H1 (cell line): Measurements from ENCODE around the gene WDR53. TPM values are rescaled to one million over a fixed set of nuclear protein-coding genes. Genes with fewer than 3 reads are reported as not detected.

Experiments used
- CTCF ChIA-PET: fragments of 300-600 bp; sonication (Branson Sonifier 250); formaldehyde crosslinking; loops from one replicate; lab custom pipeline; 2021; ENCODE audit not compliant: partially characterized antibody; lab: Charles Lee
- POLR2A ChIA-PET: fragments of 300-600 bp; sonication (Branson Sonifier 250); formaldehyde crosslinking; loops from one replicate; lab custom pipeline; 2021; ENCODE audit warnings: inconsistent platforms; ENCODE audit not compliant: partially characterized antibody; lab: Charles Lee
- DNase-seq, 2 experiments: peaks; one replicate each; pipeline versions ENCODE4 v3.0.0 to v3.0.0-alpha.2; 2010 to 2022; ENCODE audit warnings: low spot score in 2 of 2, low read depth in 1 of 2, mixed read lengths in 1 of 2
- FAIRE-seq: peaks from 2 replicates; lab custom pipeline; 2011; peaks lifted over from hg19 to GRCh38; lab: Jason Lieb, UNC
- H2AFZ ChIP-seq: 2 replicates; pipeline ENCODE4 v1.8.1; 2012; ENCODE audit warnings: low read length, inconsistent platforms
- H2AK5ac ChIP-seq: 2 replicates; pipeline ENCODE4 v1.6.1; 2013; ENCODE audit warnings: low read depth, low read length
- H2BK120ac ChIP-seq: replicated peaks from 2 replicates; pipeline ENCODE3; 2013; ENCODE audit warnings: low read depth, low read length, inconsistent platforms
- H2BK12ac ChIP-seq: 2 replicates; pipeline ENCODE4 v1.6.1; 2013; ENCODE audit warnings: low read depth, low read length
- H2BK15ac ChIP-seq: 2 replicates; pipeline ENCODE4 v1.6.1; 2013; ENCODE audit warnings: low read length
- H2BK20ac ChIP-seq: 2 replicates; pipeline ENCODE4 v1.6.1; 2013; ENCODE audit warnings: low read length
- H2BK5ac ChIP-seq: 2 replicates; pipeline ENCODE4 v1.6.1; 2013; ENCODE audit warnings: low read depth, low read length
- H3K14ac ChIP-seq: 2 replicates; pipeline ENCODE4 v1.6.1; 2013; ENCODE audit warnings: inconsistent platforms; ENCODE audit not compliant: insufficient read length
- H3K18ac ChIP-seq: 2 replicates; pipeline ENCODE4 v1.6.1; 2013; ENCODE audit warnings: low read length; ENCODE audit errors: extremely low read depth
- H3K23ac ChIP-seq: 2 replicates; pipeline ENCODE4 v1.6.1; 2013; ENCODE audit warnings: inconsistent platforms; ENCODE audit not compliant: insufficient read length
- H3K23me2 ChIP-seq: 2 replicates; pipeline ENCODE4 v1.6.1; 2013; ENCODE audit warnings: low read depth, low read length
- H3K27ac ChIP-seq: 2 replicates; pipeline ENCODE4 v1.6.1; 2011; ENCODE audit warnings: low read depth, low read length, inconsistent platforms
- H3K27me3 ChIP-seq, 4 experiments: replicated peaks in 1 of 4; 1 replicate in 1 of 4; 2 replicates in 3 of 4; pipeline versions ENCODE4 v1.6.1 to v1.8.1; 2011 to 2013; ENCODE audit warnings: low read length in 3 of 4, mild to moderate bottlenecking in 3 of 4, inconsistent platforms in 2 of 4, mixed read lengths in 2 of 4, moderate library complexity in 1 of 4; ENCODE audit not compliant: control insufficient read depth in 3 of 4, insufficient read depth in 3 of 4; ENCODE audit errors: extremely low read depth in 1 of 4
- H3K36me3 ChIP-seq, 4 experiments: 2 replicates each; pipeline versions ENCODE4 v1.6.1 to v1.8.1; 2011 to 2013; ENCODE audit warnings: mild to moderate bottlenecking in 4 of 4, low read length in 3 of 4, moderate library complexity in 2 of 4, control low read depth in 1 of 4, inconsistent platforms in 1 of 4; ENCODE audit not compliant: insufficient read depth in 4 of 4, control insufficient read depth in 2 of 4
- H3K4ac ChIP-seq: replicated peaks from 2 replicates; pipeline ENCODE3; 2013; ENCODE audit warnings: low read length, low read depth, mixed read lengths, inconsistent platforms; ENCODE audit not compliant: insufficient read length
- H3K4me1 ChIP-seq, 4 experiments: replicated peaks in 1 of 4; 1 replicate in 1 of 4; 2 replicates in 3 of 4; pipeline versions ENCODE4 v1.6.1 to v1.8.1; 2011 to 2013; ENCODE audit warnings: low read length in 3 of 4, inconsistent platforms in 2 of 4, mixed read lengths in 1 of 4; ENCODE audit not compliant: insufficient read depth in 4 of 4, control insufficient read depth in 3 of 4
- H3K4me2 ChIP-seq, 2 experiments: 2 replicates each; pipeline versions ENCODE4 v1.6.1 to v1.8.1; 2011 to 2013; ENCODE audit warnings: low read depth in 2 of 2, low read length in 2 of 2, control low read depth in 1 of 2, inconsistent platforms in 1 of 2, mild to moderate bottlenecking in 1 of 2; ENCODE audit not compliant: insufficient read depth in 1 of 2
- H3K4me3 ChIP-seq, 4 experiments: fragments of 200-600, 300-600 bp in 1 of 4; sonication (generic), shearing (Covaris generic), sonication (Bioruptor Twin) in 1 of 4; 2 replicates each; pipeline versions ENCODE4 v1.5.1 to v1.8.1; 2011 to 2016; ENCODE audit warnings: low read length in 4 of 4, low read depth in 3 of 4, control low read depth in 2 of 4, inconsistent platforms in 2 of 4, mild to moderate bottlenecking in 2 of 4, mixed read lengths in 1 of 4, moderate library complexity in 1 of 4; ENCODE audit not compliant: insufficient read depth in 2 of 4; ENCODE audit errors: extremely low read depth in 1 of 4
- H3K56ac ChIP-seq: replicated peaks from 2 replicates; pipeline ENCODE3; 2013; ENCODE audit warnings: low read depth, mild to moderate bottlenecking, mixed read lengths, low read length, inconsistent platforms; ENCODE audit not compliant: insufficient read length
- H3K79me1 ChIP-seq: 2 replicates; pipeline ENCODE4 v1.6.1; 2013; ENCODE audit warnings: low read depth, low read length, control low read depth
- H3K79me2 ChIP-seq, 2 experiments: 2 replicates each; pipeline versions ENCODE4 v1.6.1 to v1.8.1; 2012 to 2013; ENCODE audit warnings: low read length in 2 of 2, mild to moderate bottlenecking in 2 of 2, inconsistent platforms in 1 of 2; ENCODE audit not compliant: insufficient read depth in 2 of 2, control insufficient read depth in 1 of 2
- H3K9ac ChIP-seq, 4 experiments: replicated peaks in 1 of 4; 1 replicate in 1 of 4; 2 replicates in 3 of 4; pipeline versions ENCODE4 v1.6.1 to v1.8.1; 2011 to 2013; ENCODE audit warnings: low read depth in 3 of 4, low read length in 3 of 4, control low read depth in 2 of 4, mild to moderate bottlenecking in 2 of 4, moderate library complexity in 2 of 4, inconsistent platforms in 1 of 4; ENCODE audit errors: extremely low read depth in 1 of 4
- H3K9me3 ChIP-seq, 2 experiments: 2 replicates each; pipeline versions ENCODE4 v1.6.1 to v1.8.1; 2012 to 2013; ENCODE audit warnings: mild to moderate bottlenecking in 2 of 2, moderate library complexity in 2 of 2, control low read depth in 1 of 2, inconsistent platforms in 1 of 2, low read depth in 1 of 2, low read length in 1 of 2, mixed read lengths in 1 of 2; ENCODE audit not compliant: insufficient read depth in 2 of 2
- H4K20me1 ChIP-seq, 2 experiments: replicated peaks in 1 of 2; 2 replicates each; pipeline versions ENCODE3 to v1.8.1; 2011 to 2013; ENCODE audit warnings: inconsistent platforms in 2 of 2, low read length in 2 of 2, mild to moderate bottlenecking in 1 of 2; ENCODE audit not compliant: insufficient read depth in 2 of 2, control insufficient read depth in 1 of 2
- H4K5ac ChIP-seq: 2 replicates; pipeline ENCODE4 v1.6.1; 2013; ENCODE audit warnings: low read length, low read depth, mixed read lengths, inconsistent platforms; ENCODE audit not compliant: insufficient read length
- H4K8ac ChIP-seq: 2 replicates; pipeline ENCODE4 v1.8.0; 2013; ENCODE audit warnings: mild to moderate bottlenecking, moderate library complexity, low read length, inconsistent platforms; ENCODE audit not compliant: insufficient read depth; ENCODE audit errors: extremely low read depth
- H4K91ac ChIP-seq: replicated peaks from 2 replicates; pipeline ENCODE3; 2013; ENCODE audit warnings: low read length, mixed read lengths, inconsistent platforms; ENCODE audit not compliant: insufficient read length
- CREB1 ChIP-seq: IDR thresholded peaks from 2 replicates; pipeline ENCODE4 v1.6.1; 2012; ENCODE audit warnings: inconsistent platforms
- CTBP2 ChIP-seq: IDR thresholded peaks from 2 replicates; pipeline ENCODE4 v1.7.0; 2011; ENCODE audit warnings: borderline replicate concordance, mild to moderate bottlenecking, moderate library complexity, mixed read lengths, low read length; ENCODE audit not compliant: insufficient read depth, insufficient read length
- HDAC6 ChIP-seq: IDR thresholded peaks from one replicate; pipeline ENCODE4 v1.7.1; 2012; ENCODE audit warnings: low read depth, mild to moderate bottlenecking, inconsistent platforms, low read length, moderate library complexity
- POU5F1 ChIP-seq: IDR thresholded peaks from 2 replicates; pipeline ENCODE4 v1.6.1; 2011; ENCODE audit warnings: low read depth, mild to moderate bottlenecking, low read length, moderate library complexity
- RAD21 ChIP-seq, 2 experiments: IDR thresholded peaks in 1 of 2; conservative IDR thresholded peaks in 1 of 2; 2 replicates each; pipeline ENCODE4 v1.6.1; 2011; ENCODE audit warnings: low read depth in 2 of 2, low read length in 2 of 2, improper control_type of control experiment in 1 of 2, inconsistent platforms in 1 of 2, mild to moderate bottlenecking in 1 of 2, moderate library complexity in 1 of 2
- RBBP5 ChIP-seq: IDR thresholded peaks from 2 replicates; pipeline ENCODE4 v1.7.1; 2012; ENCODE audit warnings: low read depth, mild to moderate bottlenecking, inconsistent platforms, low read length, moderate library complexity, borderline replicate concordance
- TAF7 ChIP-seq: optimal IDR thresholded peaks from 2 replicates; pipeline ENCODE3; 2011; ENCODE audit warnings: low read depth, mild to moderate bottlenecking, inconsistent platforms, low read length, moderate library complexity, borderline replicate concordance
- WGBS, 2 experiments: shearing (Covaris generic) in 1 of 2; methylation state at CpG; one replicate each; pipeline versions ENCODE4 v1.1.6 to v1.1.7; 2013 to 2015; ENCODE audit warnings: low lambda C conversion rate in 2 of 2, mixed read lengths in 2 of 2, inconsistent platforms in 1 of 2, low coverage in 1 of 2, missing lambda C conversion rate in 1 of 2; ENCODE audit not compliant: insufficient replicate concordance in 2 of 2, insufficient coverage in 1 of 2, insufficient read length in 1 of 2; ENCODE audit errors: extremely low coverage in 1 of 2, missing lambda C conversion rate in 1 of 2; 5-methylcytosine and 5-hydroxymethylcytosine counted together
- polyA plus RNA-seq, 7 experiments: library from polyadenylated mRNA; depleted of rRNA in 3 of 7; stranded (reverse) in 5 of 7; unstranded in 2 of 7; fragments of >200 nt in 5 of 7; fragments of 200-250 nt in 2 of 7; gene quantifications; 1 replicate in 5 of 7; 2 replicates in 1 of 7; 4 replicates in 1 of 7; pipeline versions ENCODE4 v1.2.1 to v1.2.3, GENCODE V29; 2011 to 2013; ENCODE audit warnings: missing spikeins in 2 of 7, mixed read lengths in 2 of 7
- total RNA-seq: library from RNA; stranded (reverse); fragmentation: NEBNext Ultra II Directional; extraction: Animal tissue kit (Norgen Biotek cat#: 25700); gene quantifications from 2 replicates; pipeline ENCODE4 v1.2.1, GENCODE V29; 2021

WDR53 gene
- total and polyA plus RNA-seq, 2 of the 8 experiments (the other 6 are each of a cell fraction or from before 2014, with no cell fraction given) = 7.4 to 18.8 TPM

- H2BK20ac ChIP-seq = no peak overlapping the region
- H3K79me2 ChIP-seq = no peaks in the 10 kb centered on the region
- no peak overlapping the region for H2AFZ ChIP-seq
- H2AK5ac ChIP-seq = no peak overlapping the region
- H3K36me3 ChIP-seq = 0 out of 8 replicates have a peak, but pooled peaks cover 0 to 3% (median 0%) of the 10 kb centered on the region in 4 experiments
- H3K23me2 ChIP-seq = no peaks in the 10 kb centered on the region
- H3K4ac ChIP-seq = no peak overlapping the region
- H4K91ac ChIP-seq = no peak overlapping the region
- H4K8ac ChIP-seq = no peak overlapping the region
- H2BK12ac ChIP-seq = no peak overlapping the region
- H2BK120ac ChIP-seq = no peak overlapping the region
- H3K56ac ChIP-seq = no peak overlapping the region
- no peak overlapping the region for H2BK15ac ChIP-seq
- H3K9ac ChIP-seq = no peak overlapping the region
- H4K5ac ChIP-seq = no peak overlapping the region
- H3K9me3 ChIP-seq = peaks cover 13 to 16% of the 10 kb centered on the region in 2 experiments
- H2BK5ac ChIP-seq = no peak overlapping the region
- no peaks in the 10 kb centered on the region for H4K20me1 ChIP-seq
- no peak overlapping the region for H3K27ac ChIP-seq
- POLR2A ChIA-PET = no interaction called here
- 89% methylated on average over 8 of the region's 8 CpGs; no CpG with 5 or more reads in 1 of the 2 experiments for WGBS, 2 experiments
- FAIRE-seq (no peak), DNase-seq (no peak)
- no peak overlapping the region for H3K4me3 ChIP-seq
- H3K23ac ChIP-seq = no peak overlapping the region
- no peak overlapping the region for H3K4me2 ChIP-seq
- H3K14ac ChIP-seq = no peak overlapping the region
- H3K79me1 ChIP-seq = no peaks in the 10 kb centered on the region
- H3K4me1 ChIP-seq = no peaks in the 10 kb centered on the region
- H3K27me3 ChIP-seq = no peaks in the 10 kb centered on the region
- no peak overlapping the region for H3K18ac ChIP-seq
- CTCF ChIA-PET = interaction anchor here (0.6 to 2.6 kb wide), 3 partner anchors 9 to 283 kb away, joined by 4 to 7 read pairs (median 4); no protein-coding TSS in a partner anchor
- no peak for TF ChIP-seq TAF7
- TF ChIP-seq CTBP2 = no peak
- TF ChIP-seq RAD21 (IDR thresholded peaks at IDR 0.05 in 1 of 2, conservative IDR thresholded peaks at IDR 0.05 in 1 of 2; ENCODE audit: low read depth in 2 of 2, low read length in 2 of 2) = no peak
- no peak for TF ChIP-seq RBBP5
- TF ChIP-seq CREB1 = no peak
- TF ChIP-seq POU5F1 = no peak
- TF ChIP-seq HDAC6 = no peak
These were observed 54.5 kb downstream of the WDR53 start for GRCh38 chr3:196513697-196514349.
